Camera-type eye (tissue), 1 donor: ENCODE results near the gene CDH12. TPM values are rescaled to one million over a fixed set of nuclear protein-coding genes. Genes with fewer than 3 reads are reported as not detected.

ENCODE experiments used
- total RNA-seq: library from RNA; depleted of rRNA; stranded (reverse); fragments of >200 nt; gene quantifications from one replicate; pipeline ENCODE4 v1.2.3, GENCODE V29; 2014

Gene CDH12
- total RNA-seq, result 22.5 TPM

GRCh38 chr5:22852807-22853660 lies at the start of gene CDH12:
CDH12 (minus strand) TSS chr5:22853344.

